Suprapubic skin (tissue), 4 donors: Measurements from ENCODE around the gene FOXL3. TPM values are rescaled to one million over a fixed set of nuclear protein-coding genes. Genes with fewer than 3 reads are reported as not detected.

Experiments
- DNase-seq, 2 donors: peaks; one replicate each; pipeline ENCODE4 v3.0.0-alpha.2; 2019; ENCODE audit warnings: low spot score in 2 of 2
- H3K27ac ChIP-seq: fragments of 200-600 bp; sonication (generic); one replicate; pipeline ENCODE4 v1.5.1; 2019
- H3K27me3 ChIP-seq: fragments of 200-600 bp; sonication (generic); one replicate; pipeline ENCODE4 v1.5.1; 2019
- H3K36me3 ChIP-seq: fragments of 200-600 bp; sonication (generic); one replicate; pipeline ENCODE4 v1.5.1; 2019
- H3K4me1 ChIP-seq: fragments of 200-600 bp; sonication (generic); one replicate; pipeline ENCODE4 v1.5.1; 2019
- H3K4me3 ChIP-seq: fragments of 200-600 bp; sonication (generic); one replicate; pipeline ENCODE4 v1.5.1; 2019; ENCODE audit warnings: mild to moderate bottlenecking
- H3K9me3 ChIP-seq: fragments of 200-600 bp; sonication (generic); one replicate; pipeline ENCODE4 v1.5.1; 2019
- EP300 ChIP-seq: sonication (generic); formaldehyde crosslinking; IDR thresholded peaks from one replicate; pipeline ENCODE4 v1.6.1; 2017; ENCODE audit warnings: antibody characterized with exemption
- POLR2A ChIP-seq, 2 donors: fragments of 450-650 bp; IDR thresholded peaks; one replicate each; pipeline ENCODE4 v1.6.1; 2017; ENCODE audit warnings: antibody characterized with exemption in 2 of 2, mild to moderate bottlenecking in 2 of 2, moderate library complexity in 2 of 2
- POLR2AphosphoS5 ChIP-seq, 3 donors: sonication (generic); formaldehyde crosslinking; IDR thresholded peaks; one replicate each; pipeline ENCODE4 v1.6.1; 2017; ENCODE audit warnings: antibody characterized with exemption in 3 of 3
- WGBS: methylation state at CpG from one replicate; pipeline ENCODE4 v1.1.5; 2018; 5-methylcytosine and 5-hydroxymethylcytosine counted together
- total RNA-seq, 4 donors: library from RNA; depleted of rRNA; stranded (reverse); fragments of >200 nt; gene quantifications; one replicate each; pipeline ENCODE4 v1.1.0, GENCODE V29; 2016
- TF ChIP-seq, protein P1 (sequence below), 2 donors: fragments of 200-600 bp in 1 of 2; fragments of 450-650 bp in 1 of 2; sonication (generic) in 1 of 2; IDR thresholded peaks; one replicate each; pipeline ENCODE4 v1.5.1; 2016 to 2019; ENCODE audit warnings: antibody characterized with exemption in 2 of 2, mild to moderate bottlenecking in 1 of 2, moderate library complexity in 1 of 2

FOXL3 gene
- total RNA-seq, 4 donors from 2014 or later: not detected

DNA sequence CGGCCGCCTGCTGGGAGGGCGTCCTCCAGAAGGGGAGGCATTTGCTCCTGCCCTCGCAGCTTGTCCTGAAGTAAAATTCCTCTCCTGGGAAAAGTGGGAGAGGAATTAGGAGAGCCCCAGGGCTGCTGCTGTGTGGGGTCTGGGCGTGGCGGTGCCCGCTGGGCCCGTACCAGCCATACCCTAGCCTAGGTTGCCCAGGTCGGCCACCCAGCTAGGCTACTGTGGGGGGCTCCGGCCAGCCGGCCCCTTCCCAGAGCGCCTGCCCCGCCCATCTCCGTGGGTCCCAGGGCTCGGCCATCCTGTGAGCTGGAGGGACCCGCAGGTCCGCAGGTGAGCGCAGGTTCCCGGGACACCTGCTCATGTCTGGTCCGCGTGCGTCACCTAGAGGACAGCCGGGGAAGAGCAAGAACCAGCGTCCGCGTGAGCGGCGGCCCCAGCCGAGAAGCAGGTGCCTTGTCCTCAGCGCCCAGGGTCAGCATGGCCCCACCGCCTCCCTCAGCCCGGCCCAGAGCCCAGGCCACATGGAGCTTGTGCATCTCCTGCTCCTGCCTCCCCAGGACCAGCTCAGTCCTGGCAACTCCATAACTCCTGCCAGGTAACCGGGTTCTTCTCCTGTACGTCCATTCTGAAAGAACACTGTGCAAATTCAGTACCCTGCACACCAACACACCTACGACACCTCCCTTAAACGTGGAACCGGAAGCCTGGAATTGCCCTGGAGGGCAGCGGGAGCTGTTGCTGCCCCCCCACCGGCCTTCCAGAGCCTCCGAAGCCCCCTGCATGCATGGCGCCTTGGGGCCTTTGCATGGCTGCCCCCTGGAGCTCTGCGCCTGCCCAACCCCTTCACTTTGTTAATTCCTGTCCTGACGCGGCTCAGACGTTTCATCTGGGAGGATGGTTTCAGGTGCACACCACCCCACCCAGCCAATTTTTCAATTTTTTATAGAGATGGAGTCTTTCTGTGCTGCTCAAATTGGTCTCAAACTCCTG is 22.8 kb upstream of the FOXL3 start:
- WGBS: 72% methylated on average over 37 of the region's 45 CpGs
- no peak for TF ChIP-seq POLR2A (IDR thresholded peaks at IDR 0.05)
- TF ChIP-seq, protein P1, sequence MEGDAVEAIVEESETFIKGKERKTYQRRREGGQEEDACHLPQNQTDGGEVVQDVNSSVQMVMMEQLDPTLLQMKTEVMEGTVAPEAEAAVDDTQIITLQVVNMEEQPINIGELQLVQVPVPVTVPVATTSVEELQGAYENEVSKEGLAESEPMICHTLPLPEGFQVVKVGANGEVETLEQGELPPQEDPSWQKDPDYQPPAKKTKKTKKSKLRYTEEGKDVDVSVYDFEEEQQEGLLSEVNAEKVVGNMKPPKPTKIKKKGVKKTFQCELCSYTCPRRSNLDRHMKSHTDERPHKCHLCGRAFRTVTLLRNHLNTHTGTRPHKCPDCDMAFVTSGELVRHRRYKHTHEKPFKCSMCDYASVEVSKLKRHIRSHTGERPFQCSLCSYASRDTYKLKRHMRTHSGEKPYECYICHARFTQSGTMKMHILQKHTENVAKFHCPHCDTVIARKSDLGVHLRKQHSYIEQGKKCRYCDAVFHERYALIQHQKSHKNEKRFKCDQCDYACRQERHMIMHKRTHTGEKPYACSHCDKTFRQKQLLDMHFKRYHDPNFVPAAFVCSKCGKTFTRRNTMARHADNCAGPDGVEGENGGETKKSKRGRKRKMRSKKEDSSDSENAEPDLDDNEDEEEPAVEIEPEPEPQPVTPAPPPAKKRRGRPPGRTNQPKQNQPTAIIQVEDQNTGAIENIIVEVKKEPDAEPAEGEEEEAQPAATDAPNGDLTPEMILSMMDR (IDR thresholded peaks at IDR 0.05): peak in 1 of 2 donors; percentile 41
- peaks cover 5% of the 10 kb centered on the region for H3K27me3 ChIP-seq
- H3K27ac ChIP-seq: no peak overlapping the region
- peaks cover 5% of the 10 kb centered on the region for H3K9me3 ChIP-seq
- H3K36me3 ChIP-seq: no peaks in the 10 kb centered on the region
- H3K4me3 ChIP-seq: no peak overlapping the region
- peaks cover 12% of the 10 kb centered on the region for H3K4me1 ChIP-seq
- DNase-seq: no peak

DNA sequence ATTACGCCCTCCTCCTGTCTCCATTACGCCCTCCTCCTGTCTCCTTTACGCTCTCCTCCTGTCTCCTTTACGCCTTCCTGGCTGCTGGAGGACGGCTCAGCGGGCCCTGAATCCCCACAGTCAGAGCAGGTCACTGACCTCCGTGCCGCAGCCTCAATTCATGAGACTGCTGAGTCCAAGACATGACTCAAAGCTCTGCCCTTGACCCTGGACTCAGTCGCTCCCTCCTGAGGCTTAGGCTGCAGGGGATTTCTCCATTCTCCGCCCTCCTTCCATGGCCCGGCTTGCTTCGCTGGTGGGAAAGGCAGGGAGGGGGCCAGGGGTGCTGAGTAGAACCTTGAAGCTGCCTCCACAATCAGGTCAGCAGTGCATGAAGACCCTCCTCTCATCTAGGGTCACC is 21.0 kb upstream of the FOXL3 start:
- Histone ChIP-seq H3K4me3 (no peak overlapping the region), H3K27ac (no peak overlapping the region), H3K9me3 (no peaks in the 10 kb centered on the region), H3K36me3 (no peaks in the 10 kb centered on the region), H3K27me3 (peaks cover 5% of the 10 kb centered on the region), H3K4me1 (peaks cover 12% of the 10 kb centered on the region)
- no peak for DNase-seq
- TF ChIP-seq, protein P1 (IDR thresholded peaks at IDR 0.05): no peak
- TF ChIP-seq EP300 (no peak), POLR2AphosphoS5 (IDR thresholded peaks at IDR 0.05) (no peak), POLR2A (IDR thresholded peaks at IDR 0.05) (no peak)
- 85% methylated on average over 12 of the region's 12 CpGs for WGBS

DNA sequence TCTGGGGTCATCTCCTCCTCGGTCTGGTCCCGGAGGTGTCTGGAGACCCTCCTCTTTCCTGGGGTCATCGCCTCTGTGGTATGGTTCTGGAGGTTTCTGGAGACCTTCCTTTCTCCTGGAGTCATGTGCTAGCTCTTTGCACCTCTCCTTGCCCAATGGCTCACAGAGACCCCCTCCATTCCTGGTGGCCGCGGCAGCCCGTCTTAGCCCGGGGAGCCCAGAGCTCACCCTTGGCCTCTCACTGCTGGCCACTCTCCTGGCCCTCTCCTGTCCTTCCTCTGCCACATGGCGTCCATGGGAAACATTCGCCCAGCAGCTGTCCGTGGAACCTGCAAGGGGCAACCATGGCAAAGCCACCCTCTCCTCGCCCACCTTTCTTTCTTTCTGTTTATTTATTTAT is 20.2 kb upstream of the FOXL3 start:
- Histone ChIP-seq H3K4me3 (no peak overlapping the region), H3K4me1 (peaks cover 5% of the 10 kb centered on the region), H3K27me3 (peaks cover 5% of the 10 kb centered on the region), H3K36me3 (no peaks in the 10 kb centered on the region), H3K9me3 (no peaks in the 10 kb centered on the region), H3K27ac (no peak overlapping the region)
- 82% methylated on average over 11 of the region's 11 CpGs for WGBS
- TF ChIP-seq POLR2AphosphoS5 (IDR thresholded peaks at IDR 0.05) (no peak), EP300 (no peak), POLR2A (IDR thresholded peaks at IDR 0.05) (no peak)
- TF ChIP-seq, protein P1 (IDR thresholded peaks at IDR 0.05): no peak
- DNase-seq: no peak

DNA sequence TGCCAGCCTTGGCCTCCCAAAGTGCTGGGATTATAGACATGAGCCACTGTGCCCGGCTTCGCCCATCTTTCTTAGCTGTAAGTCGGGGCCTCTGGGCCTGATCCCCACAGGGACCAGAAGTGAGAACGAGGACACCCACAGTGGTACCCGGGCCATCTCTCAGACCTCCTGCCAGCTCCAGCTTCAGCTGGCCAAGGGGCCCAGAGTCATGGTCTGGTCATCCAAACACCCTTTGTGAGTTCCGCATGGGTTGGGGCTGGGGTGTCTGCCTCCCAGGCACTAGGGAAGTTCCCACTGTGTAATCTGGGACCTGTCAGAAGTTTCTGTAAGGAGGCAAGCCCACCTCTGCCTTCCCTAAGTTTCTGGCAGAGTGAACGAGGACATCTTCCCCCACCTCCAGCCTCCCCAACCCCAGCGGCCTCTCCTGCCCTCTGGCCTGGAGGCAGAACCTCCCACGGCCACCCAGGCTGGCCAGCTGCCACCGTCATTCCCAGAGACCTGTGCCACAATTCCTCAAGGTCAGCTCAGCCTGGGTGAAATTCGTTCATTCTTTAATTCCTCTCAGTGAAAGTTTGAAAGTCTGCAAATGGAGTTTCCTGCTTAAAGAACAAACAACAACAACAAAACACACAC is 19.5 kb upstream of the FOXL3 start:
- H3K27me3 ChIP-seq: peaks cover 5% of the 10 kb centered on the region
- no peaks in the 10 kb centered on the region for H3K36me3 ChIP-seq
- H3K4me3 ChIP-seq: no peak overlapping the region
- no peak overlapping the region for H3K27ac ChIP-seq
- WGBS: 76% methylated on average over 11 of the region's 11 CpGs
- no peaks in the 10 kb centered on the region for H3K9me3 ChIP-seq
- TF ChIP-seq POLR2AphosphoS5 (IDR thresholded peaks at IDR 0.05): no peak
- TF ChIP-seq, protein P1 (IDR thresholded peaks at IDR 0.05): no peak
- no peak for TF ChIP-seq EP300
- TF ChIP-seq POLR2A (IDR thresholded peaks at IDR 0.05): no peak
- DNase-seq: no peak
- H3K4me1 ChIP-seq: no peaks in the 10 kb centered on the region
